ENCODE measurements around the gene NFKB1.

Gene NFKB1

DNA sequence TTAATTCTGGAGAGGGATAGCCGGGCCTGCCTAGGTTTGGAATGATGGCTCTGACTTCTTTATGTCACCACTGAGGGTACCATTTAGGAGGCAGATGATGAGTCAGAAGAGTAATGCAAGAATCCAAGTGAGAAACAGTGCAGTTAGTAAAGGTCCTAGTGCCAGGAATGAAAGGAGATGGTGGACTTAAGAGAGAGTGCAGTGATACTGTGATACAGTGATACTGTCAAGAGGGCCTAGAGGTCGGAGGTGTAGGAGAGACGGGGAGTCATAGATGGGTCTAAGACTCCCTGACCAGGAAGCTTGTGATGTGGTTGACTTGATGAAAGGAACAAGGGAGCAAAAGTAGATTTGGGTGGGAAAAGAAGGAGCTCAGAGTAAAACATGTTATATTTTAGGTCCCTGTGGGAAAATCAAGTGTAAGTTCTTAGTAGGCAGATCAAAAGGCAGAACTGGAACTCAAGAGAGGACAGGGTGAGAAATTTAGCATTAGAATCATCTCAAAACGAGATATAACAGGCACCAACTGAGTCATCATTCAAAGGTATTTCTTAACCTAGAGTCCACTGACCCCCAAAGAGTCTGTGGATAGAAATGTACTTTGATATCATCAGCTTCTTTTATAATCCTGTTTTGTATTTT is 85.0 kb downstream of the NFKB1 start:
- no peak overlapping the region for H2AFZ ChIP-seq (ENCODE audit: low read depth)
- no peaks in the 10 kb centered on the region for H4K20me1 ChIP-seq (ENCODE audit: insufficient read depth)
- H3K79me2 ChIP-seq (ENCODE audit: insufficient read depth, low read depth), result no peaks in the 10 kb centered on the region
- H3K4me3 ChIP-seq (IDR thresholded peaks at IDR 0.05; ENCODE audit: insufficient read depth, low read depth, low read length), result no peak overlapping the region
- H3K9ac ChIP-seq, result no peak overlapping the region
- no peak for TF ChIP-seq CTCF (conservative IDR thresholded peaks at IDR 0.05; ENCODE audit: low read depth, low read length)
- no peak overlapping the region for H3K27ac ChIP-seq
- no peak overlapping the region for H3K4me2 ChIP-seq
- H3K27me3 ChIP-seq (ENCODE audit: insufficient read depth, low read depth), result no peaks in the 10 kb centered on the region
- H3K4me1 ChIP-seq (ENCODE audit: low read depth, poor library complexity, severe bottlenecking), result no peaks in the 10 kb centered on the region
- no peaks in the 10 kb centered on the region for H3K36me3 ChIP-seq (ENCODE audit: insufficient read depth)

DNA sequence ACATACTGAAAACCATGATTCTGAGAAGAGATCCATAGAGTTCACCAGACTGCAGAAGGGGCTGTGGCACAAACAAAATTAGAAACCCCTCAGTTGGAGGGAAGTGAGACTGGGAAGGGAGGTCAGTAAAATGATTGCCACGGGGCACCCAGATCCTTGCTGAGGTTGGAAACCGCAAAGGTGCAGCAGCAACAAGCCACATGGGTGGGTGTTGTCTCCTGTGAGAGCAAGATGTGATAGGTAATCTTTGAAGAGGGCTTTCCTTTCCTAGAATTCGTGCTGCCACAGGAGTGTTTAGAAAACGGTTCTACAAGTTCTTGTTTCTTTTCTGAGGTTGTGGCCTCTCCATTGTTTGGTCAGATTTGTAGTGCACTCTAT is 85.5 kb downstream of the NFKB1 start:
- Histone ChIP-seq H4K20me1 (ENCODE audit: insufficient read depth) (no peaks in the 10 kb centered on the region), H3K4me2 (no peak overlapping the region), H3K4me3 (IDR thresholded peaks at IDR 0.05; ENCODE audit: insufficient read depth, low read depth, low read length) (no peak overlapping the region), H3K4me1 (ENCODE audit: low read depth, poor library complexity, severe bottlenecking) (no peaks in the 10 kb centered on the region), H3K36me3 (ENCODE audit: insufficient read depth) (no peaks in the 10 kb centered on the region), H3K79me2 (ENCODE audit: insufficient read depth, low read depth) (no peaks in the 10 kb centered on the region), H3K27ac (no peak overlapping the region), H3K9ac (no peak overlapping the region), H3K27me3 (ENCODE audit: insufficient read depth, low read depth) (no peaks in the 10 kb centered on the region), H2AFZ (ENCODE audit: low read depth) (no peak overlapping the region)
- TF ChIP-seq CTCF (conservative IDR thresholded peaks at IDR 0.05; ENCODE audit: low read depth, low read length), result no peak

DNA sequence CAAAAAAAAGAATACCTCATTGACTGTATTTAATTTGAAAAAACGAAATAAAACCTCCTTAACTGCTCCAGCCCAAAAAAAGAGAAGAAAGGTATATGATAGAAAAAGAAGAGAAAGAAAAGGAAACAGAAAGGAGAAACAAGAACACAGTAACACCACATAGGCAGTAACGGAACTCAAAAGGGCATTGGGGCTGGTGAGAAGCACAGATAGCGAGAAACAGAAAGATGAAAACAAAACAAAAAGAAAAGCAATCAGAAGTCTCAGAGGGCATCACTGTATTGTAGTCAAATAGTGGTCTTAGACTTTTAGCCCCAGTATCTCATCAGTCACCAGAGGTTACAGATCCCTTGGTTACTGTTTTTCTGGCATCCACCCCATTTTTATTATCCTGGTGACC is 88.6 kb downstream of the NFKB1 start:
- Histone ChIP-seq H3K9ac (no peak overlapping the region), H3K79me2 (ENCODE audit: insufficient read depth, low read depth) (no peaks in the 10 kb centered on the region), H3K36me3 (ENCODE audit: insufficient read depth) (no peaks in the 10 kb centered on the region), H3K27me3 (ENCODE audit: insufficient read depth, low read depth) (no peaks in the 10 kb centered on the region), H3K4me2 (no peak overlapping the region), H3K27ac (no peak overlapping the region), H3K4me1 (ENCODE audit: low read depth, poor library complexity, severe bottlenecking) (no peaks in the 10 kb centered on the region), H3K4me3 (IDR thresholded peaks at IDR 0.05; ENCODE audit: insufficient read depth, low read depth, low read length) (no peak overlapping the region), H4K20me1 (ENCODE audit: insufficient read depth) (no peaks in the 10 kb centered on the region), H2AFZ (ENCODE audit: low read depth) (no peak overlapping the region)
- no peak for TF ChIP-seq CTCF (conservative IDR thresholded peaks at IDR 0.05; ENCODE audit: low read depth, low read length)

DNA sequence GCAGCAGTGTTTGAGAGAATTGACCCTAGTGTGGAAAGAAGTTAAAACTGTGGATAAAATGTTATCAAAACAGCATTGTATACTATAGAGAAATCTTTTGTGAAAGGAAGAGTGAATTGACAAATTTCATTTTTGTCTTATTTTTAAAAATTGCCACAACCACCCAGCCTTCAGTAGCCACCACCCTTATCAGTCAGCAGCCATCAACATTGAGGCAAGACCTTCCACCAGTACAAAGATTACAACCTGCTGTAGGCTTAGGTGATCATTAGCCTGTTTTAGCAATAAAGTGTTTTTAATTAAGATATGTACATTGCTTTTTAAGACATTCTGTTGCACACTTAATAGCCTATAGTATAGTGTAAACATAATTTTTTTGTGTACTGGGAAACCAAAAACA is 91.1 kb downstream of the NFKB1 start:
- Histone ChIP-seq H3K36me3 (ENCODE audit: insufficient read depth) (peaks cover 12% of the 10 kb centered on the region; the same call in 1 of the 2 replicates), H3K4me1 (ENCODE audit: low read depth, poor library complexity, severe bottlenecking) (no peaks in the 10 kb centered on the region), H3K79me2 (ENCODE audit: insufficient read depth, low read depth) (no peaks in the 10 kb centered on the region), H3K27ac (no peak overlapping the region), H3K4me2 (no peak overlapping the region), H3K4me3 (IDR thresholded peaks at IDR 0.05; ENCODE audit: insufficient read depth, low read depth, low read length) (no peak overlapping the region), H2AFZ (ENCODE audit: low read depth) (no peak overlapping the region), H3K27me3 (ENCODE audit: insufficient read depth, low read depth) (no peaks in the 10 kb centered on the region), H3K9ac (no peak overlapping the region), H4K20me1 (ENCODE audit: insufficient read depth) (no peaks in the 10 kb centered on the region)
- no peak for TF ChIP-seq CTCF (conservative IDR thresholded peaks at IDR 0.05; ENCODE audit: low read depth, low read length)

All from KMS-11 (cell line).